Esophagus muscularis mucosa (tissue), 4 donors: ENCODE data around the gene MARCO.

Experiments
- CTCF ChIP-seq, 3 experiments: fragments of 200-600 bp in 2 of 3; fragments of 450-650 bp in 1 of 3; sonication (generic) in 2 of 3; IDR thresholded peaks; one replicate each; pipeline ENCODE4 v1.5.1; 2017 to 2019; ENCODE audit warnings: antibody characterized with exemption in 3 of 3, mild to moderate bottlenecking in 2 of 3, moderate library complexity in 1 of 3
- EP300 ChIP-seq: sonication (generic); formaldehyde crosslinking; IDR thresholded peaks from one replicate; pipeline ENCODE4 v1.6.1; 2017; ENCODE audit warnings: antibody characterized with exemption
- POLR2A ChIP-seq: fragments of 450-650 bp; IDR thresholded peaks from one replicate; pipeline ENCODE4 v1.6.1; 2017; ENCODE audit warnings: antibody characterized with exemption, moderate library complexity, mild to moderate bottlenecking, low read depth
- POLR2AphosphoS5 ChIP-seq, 2 donors: sonication (generic); formaldehyde crosslinking; IDR thresholded peaks; one replicate each; pipeline ENCODE4 v1.6.1; 2017; ENCODE audit warnings: antibody characterized with exemption in 2 of 2

DNA sequence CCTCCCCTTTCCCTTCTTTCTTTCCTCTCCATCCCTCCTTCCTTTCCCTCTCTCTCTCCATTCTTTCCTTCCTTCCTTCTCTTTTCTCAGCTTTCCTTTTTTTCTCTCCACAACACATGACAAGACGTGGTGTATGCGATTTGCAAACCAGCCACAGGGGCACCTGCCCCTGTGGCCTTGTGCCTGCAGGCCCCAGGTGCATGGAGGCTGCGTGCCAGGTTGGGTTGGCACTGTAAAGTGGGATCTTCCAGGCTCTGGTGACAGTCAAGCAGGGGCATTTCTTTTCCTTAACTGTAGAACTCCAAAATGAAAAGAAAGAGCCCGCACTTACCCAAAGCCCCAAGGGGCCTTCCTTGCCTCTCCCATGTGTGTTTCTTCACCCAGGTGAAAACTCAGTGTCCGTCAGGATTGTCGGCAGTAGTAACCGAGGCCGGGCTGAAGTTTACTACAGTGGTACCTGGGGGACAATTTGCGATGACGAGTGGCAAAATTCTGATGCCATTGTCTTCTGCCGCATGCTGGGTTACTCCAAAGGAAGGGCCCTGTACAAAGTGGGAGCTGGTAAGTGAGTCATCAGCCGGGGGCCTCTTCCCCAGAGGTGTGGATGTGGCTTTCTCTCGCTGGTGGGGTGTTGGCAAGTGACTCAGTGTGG, 50.9 kb downstream of the MARCO start:
- TF ChIP-seq CTCF (IDR thresholded peaks at IDR 0.05) (no peak), POLR2A (no peak), POLR2AphosphoS5 (IDR thresholded peaks at IDR 0.05) (no peak), EP300 (no peak)
